Measurements from ENCODE around the gene C2orf72. TPM values are rescaled to one million over a fixed set of nuclear protein-coding genes. Genes with fewer than 3 reads are reported as not detected.
"Not testable (repeated sequence)": the region's sequence is repeated elsewhere in the genome, so short reads cannot be mapped to it uniquely, and the experiment has no call there.

The C2orf72 gene
- polyA plus RNA-seq, 1 experiment = not detected

GRCh38 chr2:231065966-231066365 lies 28.6 kb downstream of the C2orf72 start:
- no peak for DNase-seq (ENCODE audit: low read depth, low spot score)
- Histone ChIP-seq H3K9me3 (ENCODE audit: control insufficient read depth, insufficient read depth, low read length) (no peaks in the 10 kb centered on the region), H3K27ac (ENCODE audit: low read depth, low read length) (no peak overlapping the region), H3K27me3 (ENCODE audit: control insufficient read depth, insufficient read depth, low read length) (no peaks in the 10 kb centered on the region), H3K4me3 (ENCODE audit: low read depth, low read length) (no peak overlapping the region)
- POLR2A ChIA-PET = interaction anchor here (0.6 to 1.0 kb wide), 2 partner anchors 9 to 284 kb away, joined by 3 read pairs; partner anchors contain the start of gene PSMD1
- CTCF ChIA-PET = interaction anchor here (2.1 kb wide), 1 partner anchor 13 kb away, joined by 6 read pairs; no protein-coding TSS in a partner anchor
- TF ChIP-seq CTCF (IDR thresholded peaks at IDR 0.05; ENCODE audit: low read depth, low read length) = no peak

GRCh38 chr2:231067531-231067930 lies 30.2 kb downstream of the C2orf72 start:
- CTCF ChIA-PET = interaction anchor here (1.7 to 2.1 kb wide), 2 partner anchors 10 to 15 kb away, joined by 6 to 7 read pairs; partner anchors contain the start of gene PSMD1

GRCh38 chr2:231068525-231069222 lies 31.4 kb downstream of the C2orf72 start:
- Histone ChIP-seq H3K27me3 (ENCODE audit: control insufficient read depth, insufficient read depth, low read length) (no peaks in the 10 kb centered on the region), H3K9me3 (ENCODE audit: control insufficient read depth, insufficient read depth, low read length) (no peaks in the 10 kb centered on the region), H3K27ac (ENCODE audit: low read depth, low read length) (no peak overlapping the region), H3K4me3 (ENCODE audit: low read depth, low read length) (no peak overlapping the region)
- no peak for DNase-seq (ENCODE audit: low read depth, low spot score)
- TF ChIP-seq CTCF (IDR thresholded peaks at IDR 0.05; ENCODE audit: low read depth, low read length) = no peak
- POLR2A ChIA-PET = interaction anchor here (1.0 kb wide), 1 partner anchor 12 kb away, joined by 4 read pairs; the partner anchor contains the start of gene PSMD1
- CTCF ChIA-PET = interaction anchor here (1.3 to 3.0 kb wide), 5 partner anchors 11 to 344 kb away, joined by 4 to 16 read pairs (median 4); partner anchors contain the start of gene PSMD1

More at GRCh38 chr2:231067531-231067930, 30.2 kb downstream of the C2orf72 start:
- DNase-seq (ENCODE audit: low read depth, low spot score); POLR2A ChIA-PET; H3K4me3 ChIP-seq (ENCODE audit: low read depth, low read length); H3K27ac ChIP-seq (ENCODE audit: low read depth, low read length); H3K9me3 ChIP-seq (ENCODE audit: control insufficient read depth, insufficient read depth, low read length); H3K27me3 ChIP-seq (ENCODE audit: control insufficient read depth, insufficient read depth, low read length): not testable (repeated sequence)

GRCh38 chr2:231069379-231070054 lies 32.2 kb downstream of the C2orf72 start:
- POLR2A ChIA-PET = interaction anchor here (1.0 kb wide), 1 partner anchor 12 kb away, joined by 4 read pairs; the partner anchor contains the start of gene PSMD1
- CTCF ChIA-PET = interaction anchor here (1.3 to 3.0 kb wide), 4 partner anchors 17 to 343 kb away, joined by 4 to 16 read pairs (median 4); no protein-coding TSS in a partner anchor
- H3K27me3 ChIP-seq (ENCODE audit: control insufficient read depth, insufficient read depth, low read length) = no peaks in the 10 kb centered on the region
- no peak overlapping the region for H3K4me3 ChIP-seq (ENCODE audit: low read depth, low read length)
- DNase-seq (ENCODE audit: low read depth, low spot score) = peak; percentile 11
- H3K27ac ChIP-seq (ENCODE audit: low read depth, low read length) = no peak overlapping the region
- H3K9me3 ChIP-seq (ENCODE audit: control insufficient read depth, insufficient read depth, low read length) = no peaks in the 10 kb centered on the region
- TF ChIP-seq CTCF (IDR thresholded peaks at IDR 0.05; ENCODE audit: low read depth, low read length) = no peak

GRCh38 chr2:231084565-231084964 lies 47.2 kb downstream of the C2orf72 start:
- POLR2A ChIA-PET = no interaction called here

More at GRCh38 chr2:231084565-231084964, 47.2 kb downstream of the C2orf72 start:
- no peak overlapping the region for H3K4me3 ChIP-seq (ENCODE audit: low read depth, low read length)
- H3K27ac ChIP-seq (ENCODE audit: low read depth, low read length) = no peak overlapping the region
- H3K9me3 ChIP-seq (ENCODE audit: control insufficient read depth, insufficient read depth, low read length) = no peaks in the 10 kb centered on the region
- CTCF ChIA-PET = interaction anchor here (0.6 to 1.0 kb wide), 2 partner anchors 32 to 368 kb away, joined by 3 to 9 read pairs; no protein-coding TSS in a partner anchor
- no peaks in the 10 kb centered on the region for H3K27me3 ChIP-seq (ENCODE audit: control insufficient read depth, insufficient read depth, low read length)
- DNase-seq (ENCODE audit: low read depth, low spot score) = no peak
- no peak for TF ChIP-seq CTCF (IDR thresholded peaks at IDR 0.05; ENCODE audit: low read depth, low read length)

Data from AG04450 (cell line).